IPS-15b (cell line): ENCODE results near the gene PLEKHM3.
"Not testable (repeated sequence)": the region's sequence is repeated elsewhere in the genome, so short reads cannot be mapped to it uniquely, and the experiment has no call there.

Experiments
- H3K27me3 ChIP-seq: one replicate; pipeline ENCODE4 v1.6.1; 2013; ENCODE audit warnings: low read length; ENCODE audit not compliant: control insufficient read depth, insufficient read depth
- H3K36me3 ChIP-seq: one replicate; pipeline ENCODE4 v1.6.1; 2013; ENCODE audit warnings: low read length; ENCODE audit not compliant: control insufficient read depth, insufficient read depth
- H3K4me1 ChIP-seq: one replicate; pipeline ENCODE4 v1.6.1; 2013; ENCODE audit warnings: mild to moderate bottlenecking, low read length; ENCODE audit not compliant: control insufficient read depth, insufficient read depth
- H3K4me3 ChIP-seq: one replicate; pipeline ENCODE4 v1.5.1; 2013; ENCODE audit warnings: low read depth, low read length
- H3K9ac ChIP-seq: one replicate; pipeline ENCODE4 v1.6.1; 2013; ENCODE audit warnings: low read depth, mild to moderate bottlenecking, low read length
- H3K9me3 ChIP-seq: one replicate; pipeline ENCODE4 v1.6.1; 2013; ENCODE audit warnings: mild to moderate bottlenecking, low read length; ENCODE audit not compliant: control insufficient read depth, insufficient read depth

Gene PLEKHM3

DNA sequence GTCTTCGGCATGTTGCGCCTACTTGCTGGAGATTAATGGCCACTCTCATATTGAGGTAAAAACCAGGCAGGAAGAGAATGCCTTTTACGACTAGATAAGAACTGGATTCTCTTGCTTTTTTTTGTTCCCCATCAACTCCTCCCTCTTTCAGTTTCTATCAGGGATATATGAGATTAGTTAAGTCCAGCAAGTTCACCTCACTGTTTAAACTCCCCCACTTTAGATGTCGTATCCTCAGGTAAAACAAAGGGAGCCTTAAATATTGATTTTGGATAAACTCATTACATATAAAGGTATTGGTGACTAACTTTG is 98.4 kb downstream of the PLEKHM3 start:
- peaks cover 3% of the 10 kb centered on the region for H3K36me3 ChIP-seq
- H3K27me3 ChIP-seq, result no peaks in the 10 kb centered on the region
- no peak overlapping the region for H3K4me3 ChIP-seq
- no peak overlapping the region for H3K9ac ChIP-seq
- H3K4me1 ChIP-seq, result no peaks in the 10 kb centered on the region
- H3K9me3 ChIP-seq, result no peaks in the 10 kb centered on the region

DNA sequence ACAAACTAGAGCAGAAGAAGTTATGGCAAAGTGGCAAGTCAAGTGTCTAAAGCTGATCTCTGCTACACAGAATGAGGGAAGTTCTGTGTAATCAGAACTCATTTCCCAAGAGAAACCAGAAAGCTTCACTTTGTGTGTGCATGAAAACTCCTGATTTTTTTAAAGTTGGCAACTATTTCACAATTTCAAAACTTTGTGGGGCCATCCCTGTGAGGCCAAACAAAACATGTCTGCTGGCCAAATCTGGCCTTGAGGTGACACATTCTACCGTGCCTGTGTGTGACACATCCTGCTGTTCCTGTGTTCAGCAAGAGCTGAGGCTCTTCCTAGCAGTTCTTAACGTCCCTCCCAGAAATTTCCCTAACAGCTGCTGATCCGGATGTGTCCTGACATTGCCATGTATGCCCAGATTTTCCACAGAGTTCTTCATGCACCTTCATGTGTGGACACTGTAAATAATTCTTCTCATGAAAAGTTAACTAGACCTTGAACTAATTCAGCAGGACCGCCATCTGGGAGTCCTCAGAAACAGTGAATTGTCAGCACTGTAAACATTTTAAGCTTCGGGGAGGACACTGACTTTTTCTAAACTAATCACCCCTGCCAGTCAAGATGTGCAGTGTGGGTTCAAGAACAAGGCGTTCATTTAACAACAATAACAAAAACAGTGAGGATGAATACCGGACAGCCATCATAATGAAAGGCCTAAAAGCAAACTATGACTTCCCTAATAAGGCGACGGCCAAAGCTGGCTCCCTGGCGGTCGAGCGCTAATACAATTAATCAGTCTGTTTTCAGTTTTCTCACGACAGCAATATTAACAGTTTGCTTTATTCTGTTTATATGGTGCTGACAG is 99.0 kb downstream of the PLEKHM3 start:
- no peaks in the 10 kb centered on the region for H3K27me3 ChIP-seq
- peaks cover 3% of the 10 kb centered on the region for H3K36me3 ChIP-seq
- no peaks in the 10 kb centered on the region for H3K4me1 ChIP-seq
- H3K9ac ChIP-seq, result no peak overlapping the region
- H3K4me3 ChIP-seq, result no peak overlapping the region
- no peaks in the 10 kb centered on the region for H3K9me3 ChIP-seq

DNA sequence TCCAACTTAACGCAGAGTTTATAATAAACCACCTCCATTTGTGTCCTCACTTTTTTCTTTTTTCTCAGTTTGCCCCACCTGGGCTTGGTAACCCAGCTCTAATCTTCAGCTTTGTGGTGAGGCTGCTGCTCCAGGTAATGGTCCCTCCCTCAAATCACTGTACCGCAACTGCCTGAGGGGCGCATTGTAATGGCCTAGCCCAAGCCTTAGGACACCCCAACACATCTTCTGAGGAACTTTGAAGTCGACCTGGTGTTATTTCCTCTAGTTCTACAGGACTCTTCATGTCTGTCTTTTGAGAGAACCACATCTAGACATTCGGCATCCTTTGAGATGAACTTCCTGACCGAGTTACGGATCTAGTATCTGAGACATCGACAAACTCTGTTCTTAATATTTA is 99.7 kb downstream of the PLEKHM3 start:
- H3K9ac ChIP-seq, result no peak overlapping the region
- peaks cover 3% of the 10 kb centered on the region for H3K36me3 ChIP-seq
- no peaks in the 10 kb centered on the region for H3K9me3 ChIP-seq
- no peaks in the 10 kb centered on the region for H3K27me3 ChIP-seq
- no peaks in the 10 kb centered on the region for H3K4me1 ChIP-seq
- no peak overlapping the region for H3K4me3 ChIP-seq

DNA sequence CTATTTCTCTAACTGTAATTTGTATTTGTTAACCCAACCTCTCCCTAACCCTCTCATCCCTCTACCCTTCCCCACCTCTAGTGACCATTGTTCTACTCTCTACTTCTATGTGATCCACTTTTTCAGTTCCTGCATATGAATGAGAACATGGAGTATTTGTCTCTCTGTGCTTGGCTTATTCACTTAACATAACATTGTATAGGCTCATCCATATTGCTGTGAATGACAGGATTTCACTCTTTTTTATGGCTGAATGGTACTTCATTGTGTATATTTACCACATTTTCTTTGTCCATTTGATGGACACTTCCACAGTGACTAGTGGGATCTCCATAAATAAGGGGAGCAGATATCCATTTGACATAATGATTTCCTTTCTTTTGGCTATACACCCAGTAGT is 103.7 kb downstream of the PLEKHM3 start:
- Histone ChIP-seq H3K36me3 (peaks cover 3% of the 10 kb centered on the region), H3K27me3 (no peaks in the 10 kb centered on the region), H3K9me3 (no peaks in the 10 kb centered on the region), H3K9ac (no peak overlapping the region), H3K4me3 (no peak overlapping the region), H3K4me1 (no peaks in the 10 kb centered on the region)

DNA sequence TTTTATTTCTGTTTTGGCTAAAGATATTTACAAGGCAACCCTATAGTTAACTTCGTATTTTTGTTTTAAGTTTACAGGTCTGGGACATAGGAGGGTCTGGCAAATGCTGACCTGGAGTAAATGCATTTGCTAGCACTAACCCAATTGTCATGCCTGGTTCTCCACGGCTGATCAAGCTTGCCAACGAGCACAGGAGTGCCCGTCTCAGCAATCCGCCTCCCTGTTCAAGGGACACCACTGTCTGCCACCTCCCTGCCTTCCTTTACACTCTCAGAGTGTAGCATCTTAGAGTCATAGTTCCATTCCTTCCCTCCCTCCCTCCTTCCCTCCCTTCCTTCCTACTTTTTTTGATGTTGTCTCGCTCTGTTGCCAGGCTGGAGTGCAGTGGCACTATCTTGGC is 104.6 kb downstream of the PLEKHM3 start:
- no peaks in the 10 kb centered on the region for H3K4me1 ChIP-seq
- peaks cover 3% of the 10 kb centered on the region for H3K36me3 ChIP-seq
- H3K4me3 ChIP-seq, result no peak overlapping the region
- H3K9ac ChIP-seq, result no peak overlapping the region
- no peaks in the 10 kb centered on the region for H3K9me3 ChIP-seq
- H3K27me3 ChIP-seq, result no peaks in the 10 kb centered on the region

DNA sequence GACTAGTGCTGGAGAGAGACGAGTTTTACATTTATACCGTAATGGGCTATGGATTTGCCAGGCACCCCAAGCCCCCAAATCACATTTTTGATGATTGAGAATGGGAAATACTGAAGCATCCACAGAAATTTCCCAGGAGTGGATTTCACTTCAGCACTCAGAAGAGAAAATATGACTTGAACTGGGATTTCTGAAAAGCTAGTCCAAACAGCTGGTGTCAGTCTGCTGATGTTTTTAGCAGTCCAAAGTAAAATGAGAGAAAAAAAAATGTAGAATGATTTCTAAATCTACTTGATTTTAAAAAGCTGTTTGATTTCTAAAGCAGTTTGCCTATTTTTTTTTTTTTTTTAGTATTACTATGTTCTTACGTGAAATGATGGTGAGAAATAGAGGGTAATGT is 105.0 kb downstream of the PLEKHM3 start:
- Histone ChIP-seq H3K27me3 (no peaks in the 10 kb centered on the region), H3K4me1 (no peaks in the 10 kb centered on the region), H3K36me3 (peaks cover 3% of the 10 kb centered on the region), H3K9me3 (no peaks in the 10 kb centered on the region), H3K9ac (no peak overlapping the region), H3K4me3 (no peak overlapping the region)

DNA sequence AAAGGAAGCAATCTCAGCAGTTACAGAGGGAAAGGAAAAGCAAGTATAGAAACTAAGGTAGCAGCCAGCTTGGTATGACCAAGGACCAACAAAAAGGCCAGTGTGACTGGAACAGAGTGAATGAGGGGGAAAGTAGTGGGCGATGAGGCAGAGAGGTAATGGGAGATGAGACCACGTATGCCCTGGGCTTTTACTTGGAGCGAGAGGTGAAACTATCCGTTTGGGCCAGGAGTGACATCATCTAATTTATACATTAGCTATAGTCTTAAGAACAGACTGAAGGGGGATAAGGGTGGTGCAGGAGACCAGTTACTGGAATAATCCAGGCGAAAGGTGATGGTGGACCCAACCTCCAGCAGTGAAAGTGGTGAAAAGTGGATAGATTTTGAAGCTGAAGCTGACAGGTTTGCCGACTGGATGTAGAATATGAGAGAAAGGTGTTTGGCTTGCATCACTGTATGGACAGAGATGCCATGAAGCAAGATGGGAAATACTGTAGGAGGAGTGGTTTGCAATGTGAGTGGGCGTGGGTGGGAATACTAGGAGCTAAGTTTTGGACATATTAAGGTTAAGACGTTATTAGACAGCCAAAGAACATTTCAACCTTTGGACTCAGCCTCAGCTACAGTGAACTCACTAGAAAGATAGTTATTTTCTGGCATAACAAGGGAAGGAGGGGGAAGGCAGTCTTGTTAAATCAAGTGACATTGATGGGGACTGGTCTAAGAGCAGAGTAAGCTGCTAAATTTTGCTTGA is 106.0 kb downstream of the PLEKHM3 start:
- Histone ChIP-seq H3K4me1 (no peaks in the 10 kb centered on the region), H3K36me3 (no peaks in the 10 kb centered on the region), H3K4me3 (no peak overlapping the region), H3K9me3 (no peaks in the 10 kb centered on the region), H3K9ac (no peak overlapping the region), H3K27me3 (no peaks in the 10 kb centered on the region)

DNA sequence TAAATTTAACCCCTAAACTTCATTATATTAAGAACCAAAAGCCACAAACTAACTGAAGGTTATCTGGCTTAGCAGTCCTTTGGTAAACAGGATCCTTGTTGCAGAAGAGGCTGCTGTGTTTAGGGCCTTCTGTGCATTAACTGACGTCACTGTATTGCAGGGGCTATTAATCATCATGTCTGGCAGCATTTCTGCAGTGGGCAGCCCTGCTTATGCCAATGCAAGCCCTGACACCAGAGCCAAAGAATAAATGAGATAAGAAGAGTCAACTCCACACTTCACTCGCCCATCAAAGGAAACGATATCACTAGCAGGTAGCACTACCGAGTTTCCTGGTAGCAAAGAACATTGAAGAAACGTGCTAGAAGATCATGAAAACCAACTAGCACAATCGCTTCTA is 110.6 kb downstream of the PLEKHM3 start:
- Histone ChIP-seq H3K4me1 (no peaks in the 10 kb centered on the region), H3K27me3 (no peaks in the 10 kb centered on the region), H3K9ac (no peak overlapping the region), H3K4me3 (no peak overlapping the region), H3K36me3 (no peaks in the 10 kb centered on the region), H3K9me3 (no peaks in the 10 kb centered on the region)

DNA sequence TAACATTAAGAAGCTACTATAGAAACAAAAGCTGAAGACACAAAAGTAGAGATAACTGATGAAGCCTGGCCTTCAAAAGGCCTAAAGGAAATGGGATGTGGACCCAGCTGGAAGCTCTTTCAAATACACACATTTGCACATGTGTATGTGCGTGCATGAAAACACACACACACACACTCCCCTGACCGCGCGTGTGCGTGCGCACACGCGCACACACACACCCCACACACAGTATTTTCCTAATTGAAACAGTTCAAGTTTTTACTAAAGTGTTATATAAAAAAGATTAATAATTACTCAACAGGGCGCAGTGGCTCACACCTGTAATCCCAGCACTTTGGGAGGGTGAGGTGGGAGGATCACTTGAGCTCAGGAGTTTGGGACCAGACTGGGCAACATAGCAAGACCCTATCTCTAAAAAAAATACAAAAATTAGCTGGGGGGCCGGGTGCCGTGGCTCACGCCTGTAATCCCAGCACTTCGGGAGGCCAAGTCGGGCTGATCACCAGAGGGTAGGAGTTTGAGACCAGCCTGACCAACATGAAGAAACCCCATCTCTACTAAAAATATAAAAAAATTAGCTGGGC is 111.5 kb downstream of the PLEKHM3 start:
- Histone ChIP-seq H3K9me3 (no peaks in the 10 kb centered on the region), H3K4me3 (no peak overlapping the region), H3K27me3 (no peaks in the 10 kb centered on the region), H3K4me1 (no peaks in the 10 kb centered on the region), H3K9ac (no peak overlapping the region), H3K36me3 (no peaks in the 10 kb centered on the region)

DNA sequence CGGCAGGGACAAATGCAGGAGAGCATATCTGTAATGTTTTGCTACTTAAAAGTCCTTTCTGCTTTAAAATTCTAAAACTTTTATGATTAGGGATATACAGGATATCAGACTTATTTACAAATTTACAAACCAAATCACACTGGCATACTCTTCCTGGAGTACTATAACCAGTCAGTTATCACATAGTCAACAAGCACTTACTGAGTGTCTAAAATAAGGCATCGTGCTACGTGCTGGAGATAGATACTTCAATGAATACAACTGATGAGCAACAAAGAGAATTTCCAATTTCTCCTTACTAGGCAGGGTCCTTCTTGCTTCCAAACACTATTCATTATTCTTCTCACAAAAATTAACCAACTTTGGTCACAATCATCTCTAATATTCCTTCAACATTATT is 113.5 kb downstream of the PLEKHM3 start:
- Histone ChIP-seq H3K9me3 (no peaks in the 10 kb centered on the region), H3K27me3 (no peaks in the 10 kb centered on the region), H3K9ac (no peak overlapping the region), H3K4me1 (no peaks in the 10 kb centered on the region), H3K36me3 (no peaks in the 10 kb centered on the region), H3K4me3 (no peak overlapping the region)

DNA sequence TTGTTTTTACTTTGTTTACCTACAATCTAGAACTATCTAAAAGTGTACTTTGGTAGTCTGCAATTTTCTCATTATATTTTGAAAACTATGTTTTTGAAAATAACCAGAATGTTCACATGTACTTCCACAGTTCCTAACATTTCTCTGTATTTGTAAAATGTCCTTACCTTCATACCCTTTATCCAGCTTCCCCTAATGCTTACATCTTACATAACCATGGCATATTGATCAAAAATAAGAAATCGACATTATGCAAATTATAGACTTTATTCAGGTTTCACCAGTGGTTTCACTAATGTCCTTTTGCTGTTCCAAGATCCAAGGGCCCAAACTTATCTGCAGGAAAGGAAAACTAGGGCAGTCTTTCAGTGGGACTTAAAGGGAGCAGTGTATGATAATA is 114.1 kb downstream of the PLEKHM3 start:
- Histone ChIP-seq H3K4me1 (no peaks in the 10 kb centered on the region), H3K36me3 (no peaks in the 10 kb centered on the region)

DNA sequence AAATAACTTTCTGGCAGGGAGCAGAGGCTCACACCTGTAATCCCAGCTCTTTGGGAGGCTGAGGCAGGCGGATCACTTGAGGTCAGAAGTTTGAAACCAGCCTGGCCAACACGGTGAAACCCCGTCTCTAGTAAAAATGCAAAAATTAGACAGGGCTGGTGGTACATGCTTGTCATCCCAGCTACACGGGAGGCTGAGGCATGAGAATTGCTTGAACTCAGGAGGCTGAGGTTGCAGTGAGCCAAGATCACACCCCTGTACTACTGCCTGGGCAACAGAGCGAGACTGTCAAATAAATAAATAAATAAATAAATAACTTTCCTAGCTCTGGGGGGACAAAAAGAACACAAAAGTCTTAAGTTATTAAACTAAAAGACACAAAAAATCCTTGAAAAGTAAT is 118.8 kb downstream of the PLEKHM3 start:
- H3K36me3 ChIP-seq, H3K4me1 ChIP-seq, H3K4me3 ChIP-seq, H3K9me3 ChIP-seq, H3K9ac ChIP-seq, H3K27me3 ChIP-seq: not testable (repeated sequence)

More for the DNA sequence above, 114.1 kb downstream of the PLEKHM3 start:
- no peaks in the 10 kb centered on the region for H3K9me3 ChIP-seq
- no peak overlapping the region for H3K4me3 ChIP-seq
- no peak overlapping the region for H3K9ac ChIP-seq
- no peaks in the 10 kb centered on the region for H3K27me3 ChIP-seq
